ENCODE measurements around the gene CLIC5.

CLIC5 gene

GRCh38 chr6:46023216-46023915 is 7.7 kb upstream of the CLIC5 start:
- ATAC-seq (replicated peaks) (no peak), DNase-seq (no peak)
- H3K27ac Mint-ChIP-seq = no peak overlapping the region
- peaks cover 11 to 28% of the 10 kb centered on the region in 2 donors for H3K27me3 Mint-ChIP-seq
- no peaks in the 10 kb centered on the region for H3K36me3 Mint-ChIP-seq
- no peak overlapping the region for H3K4me3 Mint-ChIP-seq
- H3K4me1 Mint-ChIP-seq = no peaks in the 10 kb centered on the region
- peaks cover 6 to 8% of the 10 kb centered on the region in 2 donors for H3K9me3 Mint-ChIP-seq

GRCh38 chr6:46022106-46022948 is 6.7 kb upstream of the CLIC5 start:
- peaks cover 6 to 8% of the 10 kb centered on the region in 2 donors for H3K9me3 Mint-ChIP-seq
- no peaks in the 10 kb centered on the region for H3K36me3 Mint-ChIP-seq
- H3K4me3 Mint-ChIP-seq = no peak overlapping the region
- H3K27ac Mint-ChIP-seq = no peak overlapping the region
- DNase-seq = no peak
- peaks cover 22 to 25% of the 10 kb centered on the region in 2 donors for H3K27me3 Mint-ChIP-seq
- no peak for ATAC-seq (replicated peaks)
- H3K4me1 Mint-ChIP-seq = no peaks in the 10 kb centered on the region

- no peak for DNase-seq
- H3K27me3 Mint-ChIP-seq = peaks cover 23 to 41% of the 10 kb centered on the region in 2 donors
- peaks cover 17 to 23% of the 10 kb centered on the region in 2 donors for H3K4me1 Mint-ChIP-seq
- peaks cover 6 to 7% of the 10 kb centered on the region in 2 donors for H3K9me3 Mint-ChIP-seq
- peaks cover 0 to 4% of the 10 kb centered on the region in 2 donors for H3K36me3 Mint-ChIP-seq
- no peak overlapping the region for H3K4me3 Mint-ChIP-seq
- no peak for ATAC-seq (replicated peaks)
- H3K27ac Mint-ChIP-seq = no peak overlapping the region
Observed at GRCh38 chr6:46017726-46018125, 2.1 kb upstream of the CLIC5 start.

GRCh38 chr6:46016063-46016608 is 476 bp upstream of the CLIC5 start:
- Mint-ChIP-seq H3K4me1 (peaks cover 25 to 32% of the 10 kb centered on the region in 2 donors), H3K27me3 (peaks cover 19 to 40% of the 10 kb centered on the region in 2 donors)
- no peak for ATAC-seq (replicated peaks)

GRCh38 chr6:46014511-46015118 is 1.0 kb downstream of the CLIC5 start:
- peaks cover 27 to 34% of the 10 kb centered on the region in 2 donors for H3K4me1 Mint-ChIP-seq
- peaks cover 6% of the 10 kb centered on the region in 2 donors for H3K9me3 Mint-ChIP-seq
- H3K36me3 Mint-ChIP-seq = peaks cover 0 to 4% of the 10 kb centered on the region in 2 donors
- ATAC-seq (replicated peaks) (peak in 1 of 2 donors; percentile 19), DNase-seq (no peak)
- no peak overlapping the region for H3K27ac Mint-ChIP-seq
- peak overlapping the region; percentile 81 to 85 for H3K4me3 Mint-ChIP-seq
- peaks cover 16 to 36% of the 10 kb centered on the region in 2 donors for H3K27me3 Mint-ChIP-seq

More at GRCh38 chr6:46016063-46016608, 476 bp upstream of the CLIC5 start:
- Mint-ChIP-seq H3K36me3 (peaks cover 0 to 4% of the 10 kb centered on the region in 2 donors), H3K27ac (peak overlapping the region; percentile 39), H3K9me3 (peaks cover 6 to 7% of the 10 kb centered on the region in 2 donors), H3K4me3 (peak overlapping the region; percentile 47 to 66)
- no peak for DNase-seq

GRCh38 chr6:46014046-46014445 is 1.6 kb downstream of the CLIC5 start:
- peaks cover 6% of the 10 kb centered on the region in 2 donors for H3K9me3 Mint-ChIP-seq
- H3K27ac Mint-ChIP-seq = no peak overlapping the region
- no peak overlapping the region for H3K4me3 Mint-ChIP-seq
- ATAC-seq (replicated peaks) = no peak
- H3K36me3 Mint-ChIP-seq = peaks cover 0 to 4% of the 10 kb centered on the region in 2 donors
- H3K27me3 Mint-ChIP-seq = peaks cover 16 to 36% of the 10 kb centered on the region in 2 donors
- peaks cover 27 to 34% of the 10 kb centered on the region in 2 donors for H3K4me1 Mint-ChIP-seq
- DNase-seq = no peak

- no peak overlapping the region for H3K4me3 Mint-ChIP-seq
- H3K36me3 Mint-ChIP-seq = peaks cover 0 to 4% of the 10 kb centered on the region in 2 donors
- H3K4me1 Mint-ChIP-seq = peaks cover 27 to 34% of the 10 kb centered on the region in 2 donors
- ATAC-seq (replicated peaks) = no peak
- H3K27ac Mint-ChIP-seq = no peak overlapping the region
- peaks cover 16 to 36% of the 10 kb centered on the region in 2 donors for H3K27me3 Mint-ChIP-seq
- DNase-seq = no peak
- H3K9me3 Mint-ChIP-seq = peaks cover 6% of the 10 kb centered on the region in 2 donors
Observed at GRCh38 chr6:46013639-46014038, 2.0 kb downstream of the CLIC5 start.

GRCh38 chr6:46012834-46013233 is 2.8 kb downstream of the CLIC5 start:
- ATAC-seq (replicated peaks) = no peak

GRCh38 chr6:46011188-46012085 is 4.2 kb downstream of the CLIC5 start:
- Mint-ChIP-seq H3K4me1 (peaks cover 24 to 31% of the 10 kb centered on the region in 2 donors), H3K9me3 (peaks cover 1% of the 10 kb centered on the region in 2 donors), H3K4me3 (peak overlapping the region in 1 of 2 donors; percentile 5), H3K27ac (peak overlapping the region; percentile 39), H3K27me3 (peaks cover 19 to 26% of the 10 kb centered on the region in 2 donors), H3K36me3 (peaks cover 0 to under 1% of the 10 kb centered on the region in 2 donors)
- peak; percentile 2 for DNase-seq
- ATAC-seq (replicated peaks) = peak; percentile 75

More at GRCh38 chr6:46012834-46013233, 2.8 kb downstream of the CLIC5 start:
- peaks cover 27 to 34% of the 10 kb centered on the region in 2 donors for H3K4me1 Mint-ChIP-seq
- peaks cover 20 to 35% of the 10 kb centered on the region in 2 donors for H3K27me3 Mint-ChIP-seq
- H3K9me3 Mint-ChIP-seq = peaks cover 6% of the 10 kb centered on the region in 2 donors
- no peak for DNase-seq
- no peak overlapping the region for H3K27ac Mint-ChIP-seq
- H3K36me3 Mint-ChIP-seq = peaks cover 0 to 4% of the 10 kb centered on the region in 2 donors
- H3K4me3 Mint-ChIP-seq = no peak overlapping the region

- Mint-ChIP-seq H3K4me1 (peaks cover 22 to 27% of the 10 kb centered on the region in 2 donors), H3K4me3 (no peak overlapping the region), H3K27me3 (peaks cover 17 to 24% of the 10 kb centered on the region in 2 donors), H3K27ac (no peak overlapping the region), H3K9me3 (no peaks in the 10 kb centered on the region), H3K36me3 (no peaks in the 10 kb centered on the region)
- ATAC-seq (replicated peaks) (peak in 1 of 2 donors; percentile 9), DNase-seq (no peak)
Observed at GRCh38 chr6:46010771-46011170, 4.9 kb downstream of the CLIC5 start.

GRCh38 chr6:46010270-46010669 is 5.4 kb downstream of the CLIC5 start:
- Mint-ChIP-seq H3K36me3 (no peaks in the 10 kb centered on the region), H3K4me3 (no peak overlapping the region), H3K27me3 (peaks cover 13 to 19% of the 10 kb centered on the region in 2 donors), H3K27ac (no peak overlapping the region), H3K4me1 (peaks cover 19 to 22% of the 10 kb centered on the region in 2 donors), H3K9me3 (peaks cover 0 to 2% of the 10 kb centered on the region in 2 donors)
- DNase-seq = no peak
- no peak for ATAC-seq (replicated peaks)

- no peak overlapping the region for H3K27ac Mint-ChIP-seq
- H3K27me3 Mint-ChIP-seq = peaks cover 0 to under 1% of the 10 kb centered on the region in 2 donors
- H3K4me3 Mint-ChIP-seq = no peak overlapping the region
- H3K9me3 Mint-ChIP-seq = peaks cover 0 to 5% of the 10 kb centered on the region in 2 donors
- H3K4me1 Mint-ChIP-seq = no peaks in the 10 kb centered on the region
- ATAC-seq (replicated peaks) (no peak), DNase-seq (no peak)
- H3K36me3 Mint-ChIP-seq = no peaks in the 10 kb centered on the region
Observed at GRCh38 chr6:46002264-46002663, 13.4 kb downstream of the CLIC5 start.

- Mint-ChIP-seq H3K4me3 (no peak overlapping the region), H3K36me3 (no peaks in the 10 kb centered on the region)
Observed at GRCh38 chr6:46000905-46001304, 14.8 kb downstream of the CLIC5 start.

More at GRCh38 chr6:46000905-46001304, 14.8 kb downstream of the CLIC5 start:
- H3K27ac Mint-ChIP-seq = no peak overlapping the region
- no peaks in the 10 kb centered on the region for H3K4me1 Mint-ChIP-seq
- H3K27me3 Mint-ChIP-seq = no peaks in the 10 kb centered on the region
- ATAC-seq (replicated peaks) (no peak), DNase-seq (no peak)
- peaks cover 0 to 5% of the 10 kb centered on the region in 2 donors for H3K9me3 Mint-ChIP-seq
